DOHH2 (cell line): ENCODE measurements around the gene EAF1.

ENCODE experiments used
- H3F3A ChIP-seq: fragments of 200-600 bp; sonication (generic), shearing (Covaris generic); 2 replicates; pipeline ENCODE4 v1.6.0; 2016; ENCODE audit warnings: antibody characterized with exemption, mild to moderate bottlenecking; ENCODE audit not compliant: control insufficient read depth, insufficient read depth
- H3K27ac ChIP-seq: fragments of 200-600 bp; sonication (generic); 2 replicates; pipeline ENCODE4 v1.5.1; 2014; ENCODE audit warnings: low read depth, mild to moderate bottlenecking, low read length, moderate library complexity
- H3K27me3 ChIP-seq: fragments of 200-600 bp; sonication (generic); 2 replicates; pipeline ENCODE4 v1.6.1; 2014; ENCODE audit warnings: mild to moderate bottlenecking, low read length, mixed read lengths; ENCODE audit not compliant: control insufficient read depth
- H3K36me3 ChIP-seq: fragments of 200-600 bp; sonication (generic); 2 replicates; pipeline ENCODE4 v1.6.1; 2014; ENCODE audit warnings: mild to moderate bottlenecking, low read length, moderate library complexity, mixed read lengths; ENCODE audit not compliant: control insufficient read depth
- H3K4me1 ChIP-seq: fragments of 200-600 bp; sonication (generic); 2 replicates; pipeline ENCODE4 v1.6.1; 2014; ENCODE audit warnings: mild to moderate bottlenecking, low read length, mixed read lengths; ENCODE audit not compliant: control insufficient read depth
- H3K4me2 ChIP-seq: fragments of 200-600 bp; sonication (generic); 2 replicates; pipeline ENCODE4 v1.6.0; 2014; ENCODE audit warnings: mild to moderate bottlenecking, low read length, moderate library complexity
- H3K4me3 ChIP-seq: fragments of 200-600 bp; sonication (generic); 2 replicates; pipeline ENCODE4 v1.5.1; 2014; ENCODE audit warnings: mild to moderate bottlenecking, low read length, mixed read lengths
- H3K79me2 ChIP-seq: fragments of 200-600 bp; sonication (generic); 2 replicates; pipeline ENCODE4 v1.6.1; 2014; ENCODE audit warnings: mild to moderate bottlenecking, low read length, mixed read lengths; ENCODE audit not compliant: control insufficient read depth
- H3K9me2 ChIP-seq: fragments of 200-600 bp; sonication (generic); replicated peaks from 2 replicates; pipeline ENCODE4 v1.6.1; 2014; ENCODE audit warnings: mild to moderate bottlenecking, low read length, mixed read lengths; ENCODE audit not compliant: control insufficient read depth
- H3K9me3 ChIP-seq: fragments of 200-600 bp; sonication (generic); 2 replicates; pipeline ENCODE4 v1.6.1; 2014; ENCODE audit warnings: antibody characterized with exemption, low read length, mixed read lengths; ENCODE audit not compliant: control insufficient read depth, insufficient read depth
- H4K20me1 ChIP-seq: fragments of 200-600 bp; sonication (generic); 2 replicates; pipeline ENCODE4 v1.6.0; 2014; ENCODE audit warnings: low read depth, mild to moderate bottlenecking, antibody characterized with exemption, low read length, moderate library complexity; ENCODE audit not compliant: control insufficient read depth, insufficient read depth
- EZH2phosphoT487 ChIP-seq: fragments of 200-600 bp; sonication (generic); IDR thresholded peaks from 2 replicates; pipeline ENCODE4 v1.6.1; 2017; ENCODE audit warnings: borderline replicate concordance, mild to moderate bottlenecking, antibody characterized with exemption, low read length, moderate library complexity, mixed read lengths
- TF ChIP-seq, protein P1 (sequence below): fragments of 200-600 bp; sonication (generic); IDR thresholded peaks from one replicate; pipeline ENCODE4 v1.5.1; 2014; ENCODE audit warnings: antibody characterized with exemption, mild to moderate bottlenecking, low read depth, low read length; ENCODE audit not compliant: poor library complexity, severe bottlenecking

The EAF1 gene

DNA sequence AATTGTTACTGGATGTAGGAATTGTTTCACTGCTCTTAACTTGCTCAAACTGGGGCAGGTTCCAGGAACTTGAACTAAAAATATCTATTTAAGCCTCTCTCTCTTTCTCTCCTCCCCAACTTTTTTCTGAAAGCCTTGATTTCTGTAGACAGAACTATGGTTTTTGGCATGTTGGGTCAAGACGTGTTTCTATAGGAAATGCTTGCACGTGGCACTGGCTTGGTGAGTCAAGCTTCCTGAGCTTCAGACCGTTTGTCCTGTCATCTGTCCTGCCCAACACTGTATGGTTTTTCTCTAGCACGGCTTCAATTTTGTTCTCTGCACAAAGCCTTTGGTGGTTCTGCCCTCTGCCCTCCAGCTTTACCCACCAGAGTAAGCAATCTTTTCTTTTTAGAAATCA is 13.5 kb downstream of the EAF1 start:
- Histone ChIP-seq H3K4me1 (no peaks in the 10 kb centered on the region), H3K36me3 (peaks cover 69% of the 10 kb centered on the region)
- TF ChIP-seq, protein P1, sequence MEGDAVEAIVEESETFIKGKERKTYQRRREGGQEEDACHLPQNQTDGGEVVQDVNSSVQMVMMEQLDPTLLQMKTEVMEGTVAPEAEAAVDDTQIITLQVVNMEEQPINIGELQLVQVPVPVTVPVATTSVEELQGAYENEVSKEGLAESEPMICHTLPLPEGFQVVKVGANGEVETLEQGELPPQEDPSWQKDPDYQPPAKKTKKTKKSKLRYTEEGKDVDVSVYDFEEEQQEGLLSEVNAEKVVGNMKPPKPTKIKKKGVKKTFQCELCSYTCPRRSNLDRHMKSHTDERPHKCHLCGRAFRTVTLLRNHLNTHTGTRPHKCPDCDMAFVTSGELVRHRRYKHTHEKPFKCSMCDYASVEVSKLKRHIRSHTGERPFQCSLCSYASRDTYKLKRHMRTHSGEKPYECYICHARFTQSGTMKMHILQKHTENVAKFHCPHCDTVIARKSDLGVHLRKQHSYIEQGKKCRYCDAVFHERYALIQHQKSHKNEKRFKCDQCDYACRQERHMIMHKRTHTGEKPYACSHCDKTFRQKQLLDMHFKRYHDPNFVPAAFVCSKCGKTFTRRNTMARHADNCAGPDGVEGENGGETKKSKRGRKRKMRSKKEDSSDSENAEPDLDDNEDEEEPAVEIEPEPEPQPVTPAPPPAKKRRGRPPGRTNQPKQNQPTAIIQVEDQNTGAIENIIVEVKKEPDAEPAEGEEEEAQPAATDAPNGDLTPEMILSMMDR = no peak
- no peak for TF ChIP-seq EZH2phosphoT487

DNA sequence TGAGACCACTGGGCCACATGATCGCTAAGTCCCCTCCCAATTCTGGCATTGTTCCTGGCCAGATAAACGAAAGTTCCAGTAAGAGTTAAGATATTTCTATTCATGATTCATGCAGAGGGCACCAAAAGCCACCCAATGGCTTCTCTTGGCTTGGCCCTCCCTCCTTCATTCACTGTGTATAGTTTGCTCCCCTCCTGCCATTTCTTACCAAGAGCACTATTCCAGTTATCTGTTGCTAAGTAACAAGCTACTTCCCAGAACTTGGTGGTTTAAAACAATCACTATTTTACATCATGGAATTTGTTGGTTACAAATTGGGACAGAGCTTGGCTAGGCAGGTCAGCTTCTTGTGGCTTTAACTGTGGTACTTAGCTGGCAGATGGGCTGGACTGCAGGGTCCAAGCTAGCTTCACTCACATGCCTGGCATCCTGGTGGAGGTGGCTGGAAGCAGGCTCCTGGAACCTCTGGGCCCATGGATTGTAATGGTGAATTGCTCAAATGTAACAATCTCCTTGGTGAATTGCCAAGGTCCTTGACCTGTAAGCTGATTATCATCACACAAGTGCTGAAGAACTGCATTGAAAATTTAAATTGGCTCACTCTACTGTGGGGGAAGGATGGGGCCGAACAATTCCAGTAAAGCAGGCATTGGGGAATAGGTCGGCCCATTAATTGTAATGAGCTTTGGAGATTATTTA is 16.6 kb downstream of the EAF1 start:
- Histone ChIP-seq H3K27me3 (no peaks in the 10 kb centered on the region), H3K36me3 (peaks cover 41% of the 10 kb centered on the region), H3K4me3 (no peak overlapping the region), H3K4me2 (no peak overlapping the region), H3K79me2 (no peaks in the 10 kb centered on the region), H3K27ac (no peak overlapping the region), H3F3A (no peaks in the 10 kb centered on the region), H4K20me1 (no peaks in the 10 kb centered on the region), H3K9me2 (no peaks in the 10 kb centered on the region), H3K4me1 (no peaks in the 10 kb centered on the region), H3K9me3 (no peaks in the 10 kb centered on the region)
- TF ChIP-seq, protein P1 = no peak
- TF ChIP-seq EZH2phosphoT487 = no peak

More for the DNA sequence above, 13.5 kb downstream of the EAF1 start:
- no peaks in the 10 kb centered on the region for H3F3A ChIP-seq
- no peak overlapping the region for H3K4me3 ChIP-seq
- H3K27me3 ChIP-seq = no peaks in the 10 kb centered on the region
- no peaks in the 10 kb centered on the region for H4K20me1 ChIP-seq
- no peak overlapping the region for H3K4me2 ChIP-seq
- H3K79me2 ChIP-seq = no peaks in the 10 kb centered on the region
- no peaks in the 10 kb centered on the region for H3K9me2 ChIP-seq
- no peak overlapping the region for H3K27ac ChIP-seq
- H3K9me3 ChIP-seq = no peaks in the 10 kb centered on the region

DNA sequence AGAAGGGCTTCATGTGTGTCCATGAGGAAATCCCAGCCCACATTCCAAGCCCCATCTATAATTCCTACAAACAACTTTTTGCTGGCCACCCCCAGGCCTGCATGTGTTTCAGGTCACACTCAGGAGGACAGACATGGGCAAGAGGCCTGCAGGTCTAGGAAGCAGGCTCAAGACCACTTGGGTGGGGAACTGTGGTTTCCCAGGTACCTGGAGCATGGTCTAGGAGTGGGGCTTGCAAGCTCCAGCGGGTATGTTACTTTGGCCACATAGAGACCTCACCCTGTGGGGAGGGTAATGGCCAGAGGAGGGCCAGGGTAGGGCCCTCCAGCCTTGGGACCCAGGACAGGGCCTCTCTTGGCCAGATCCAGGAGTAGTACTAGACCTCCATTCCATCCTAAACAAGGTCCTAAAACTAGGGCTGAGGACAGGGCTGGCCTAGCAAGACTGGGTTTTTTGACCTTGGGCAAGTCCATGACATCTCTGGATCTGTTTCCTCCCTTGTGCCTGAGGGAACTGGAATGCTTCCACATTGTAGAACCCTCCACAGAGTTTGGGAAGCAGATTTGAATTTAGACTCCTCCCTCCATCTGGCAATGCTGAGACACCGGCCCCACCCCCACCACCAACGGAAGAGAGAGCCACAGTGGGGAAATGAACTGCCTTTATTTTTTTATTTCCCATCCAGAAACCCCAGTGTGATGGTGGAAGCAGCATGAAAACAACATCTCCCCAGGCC is 22.3 kb downstream of the EAF1 start:
- H4K20me1 ChIP-seq = no peaks in the 10 kb centered on the region
- no peaks in the 10 kb centered on the region for H3K27me3 ChIP-seq
- no peaks in the 10 kb centered on the region for H3K9me3 ChIP-seq
- no peaks in the 10 kb centered on the region for H3K79me2 ChIP-seq
- no peak overlapping the region for H3K4me2 ChIP-seq
- H3K9me2 ChIP-seq = no peaks in the 10 kb centered on the region
- H3K4me3 ChIP-seq = no peak overlapping the region
- no peak overlapping the region for H3K27ac ChIP-seq
- no peak for TF ChIP-seq EZH2phosphoT487
- TF ChIP-seq, protein P1 = no peak
- H3K36me3 ChIP-seq = no peaks in the 10 kb centered on the region
- H3F3A ChIP-seq = no peaks in the 10 kb centered on the region
- H3K4me1 ChIP-seq = no peaks in the 10 kb centered on the region
